ENCODE measurements around the gene POU2AF1. TPM values are rescaled to one million over a fixed set of nuclear protein-coding genes. Genes with fewer than 3 reads are reported as not detected.

POU2AF1 gene

Small RNAs within 50 kb of the gene (small RNA-seq; reads per million reads assigned to genes)
- gene MIR4491 (ENCODE audit: insufficient read depth) = not detected
- gene RNU2-60P (ENCODE audit: insufficient read depth) = not detected
